GM12878 (cell line): ENCODE measurements around the gene MYMX. TPM values are rescaled to one million over a fixed set of nuclear protein-coding genes. Genes with fewer than 3 reads are reported as not detected.

Experiments used
- ATAC-seq: fragments of 200-7000 bp; cut with Tn5 transposase; 3 replicates; pipeline ENCODE4 v1.9.1; 2020; ENCODE audit warnings: mild to moderate bottlenecking, moderate library complexity
- BruUV-seq: library from RNA; stranded (reverse); fragments of 400-500 nt; replicated peaks from 2 replicates; lab custom pipeline; 2021; lab: Mats Ljungman, UMichigan
- CTCF ChIA-PET: fragments of 300-600 bp; sonication (Branson Sonifier 250); formaldehyde crosslinking; extraction: SDS; loops from one replicate; lab custom pipeline; 2021; ENCODE audit warnings: inconsistent platforms; lab: Yijun Ruan, JAX
- POLR2A ChIA-PET: fragments of 350-600 bp; formaldehyde crosslinking; extraction: SDS; loops from one replicate; lab custom pipeline; 2021; ENCODE audit warnings: inconsistent platforms; lab: Charles Lee
- RAD21 ChIA-PET: fragments of 300-600 bp; sonication (Branson Sonifier 250); formaldehyde crosslinking; loops from one replicate; lab custom pipeline; 2023; ENCODE audit warnings: antibody characterized with exemption; ENCODE audit not compliant: unreplicated experiment; lab: Charles Lee
- SMC1A ChIA-PET: fragments of 300-600 bp; sonication (Branson Sonifier 250); formaldehyde crosslinking; loops from one replicate; lab custom pipeline; 2023; ENCODE audit not compliant: unreplicated experiment, uncharacterized antibody; lab: Charles Lee
- DNase-seq: peaks from one replicate; pipeline ENCODE4 v3.0.0-alpha.2; 2011; ENCODE audit warnings: low read depth, low spot score
- FAIRE-seq: peaks from 3 replicates; lab custom pipeline; 2011; peaks lifted over from hg19 to GRCh38; lab: Jason Lieb, UNC
- H2AFZ ChIP-seq: 2 replicates; pipeline ENCODE4 v1.6.0; 2011; ENCODE audit warnings: low read depth, low read length, control low read depth; ENCODE audit not compliant: control insufficient read depth
- H3K27ac ChIP-seq: 2 replicates; pipeline ENCODE4 v1.5.1; 2011; ENCODE audit warnings: control low read depth; ENCODE audit not compliant: control insufficient read depth, insufficient read depth
- H3K27me3 ChIP-seq, 2 experiments: replicated peaks in 1 of 2; 2 replicates each; pipeline versions ENCODE4 v1.6.0 to v1.6.1; 2011; ENCODE audit warnings: low read length in 1 of 2; ENCODE audit not compliant: control insufficient read depth in 2 of 2, insufficient read depth in 2 of 2
- H3K36me3 ChIP-seq, 2 experiments: 2 replicates each; pipeline ENCODE4 v1.5.1; 2011; ENCODE audit warnings: low read length in 1 of 2; ENCODE audit not compliant: control insufficient read depth in 2 of 2, insufficient read depth in 2 of 2
- H3K4me1 ChIP-seq: 2 replicates; pipeline ENCODE4 v1.6.1; 2011; ENCODE audit warnings: mild to moderate bottlenecking, low read length, moderate library complexity, mixed read lengths; ENCODE audit not compliant: control insufficient read depth, insufficient read depth
- H3K4me2 ChIP-seq: 2 replicates; pipeline ENCODE4 v1.6.0; 2011; ENCODE audit warnings: control low read depth; ENCODE audit not compliant: control insufficient read depth, insufficient read depth
- H3K4me3 ChIP-seq: fragments of 200-600 bp; sonication (generic); 2 replicates; pipeline ENCODE4 v1.5.1; 2016
- H3K79me2 ChIP-seq: 2 replicates; pipeline ENCODE4 v1.6.0; 2011; ENCODE audit warnings: low read length; ENCODE audit not compliant: control insufficient read depth, insufficient read depth
- H3K9ac ChIP-seq: 2 replicates; pipeline ENCODE4 v1.8.0; 2011; ENCODE audit warnings: low read length, control low read depth, mixed read lengths; ENCODE audit not compliant: control insufficient read depth, insufficient read depth
- H3K9me3 ChIP-seq: replicated peaks from 3 replicates; pipeline ENCODE4 v1.5.1; 2011; ENCODE audit warnings: mild to moderate bottlenecking, low read length; ENCODE audit not compliant: control insufficient read depth, insufficient read depth
- H4K20me1 ChIP-seq: 2 replicates; pipeline ENCODE4 v1.6.0; 2011; ENCODE audit not compliant: control insufficient read depth, insufficient read depth
- CREB1 ChIP-seq: IDR thresholded peaks from 2 replicates; pipeline ENCODE4 v1.6.1; 2012; ENCODE audit warnings: low read depth, mild to moderate bottlenecking, inconsistent platforms
- EED ChIP-seq: sonication (generic); IDR thresholded peaks from 2 replicates; pipeline ENCODE4 v1.6.1; 2016; ENCODE audit warnings: antibody characterized with exemption, low read depth
- ETV6 ChIP-seq, 2 experiments: fragments of 450-650 bp in 1 of 2; IDR thresholded peaks in 1 of 2; conservative IDR thresholded peaks in 1 of 2; 2 replicates each; pipeline ENCODE4 v1.6.1; 2014; ENCODE audit warnings: antibody characterized with exemption in 1 of 2, borderline replicate concordance in 1 of 2, low read depth in 1 of 2, mild to moderate bottlenecking in 1 of 2, moderate library complexity in 1 of 2
- HDAC2 ChIP-seq: fragments of 200-600 bp; sonication (generic); IDR thresholded peaks from 2 replicates; pipeline ENCODE4 v1.6.1; 2017
- IKZF1 ChIP-seq: fragments of 450-650 bp; conservative IDR thresholded peaks from 2 replicates; pipeline ENCODE4 v1.6.1; 2017; ENCODE audit warnings: antibody characterized with exemption, mild to moderate bottlenecking
- NR2F1 ChIP-seq: fragments of 450-650 bp; conservative IDR thresholded peaks from 2 replicates; pipeline ENCODE4 v1.6.1; 2017; ENCODE audit warnings: mild to moderate bottlenecking
- POLR2AphosphoS2 ChIP-seq: IDR thresholded peaks from 2 replicates; pipeline ENCODE4 v1.6.1; 2011; ENCODE audit warnings: low read depth, mild to moderate bottlenecking, low read length, improper control_type of control experiment, moderate library complexity
- POLR2AphosphoS5 ChIP-seq: IDR thresholded peaks from 2 replicates; pipeline ENCODE4 v1.6.1; 2011; ENCODE audit warnings: mild to moderate bottlenecking, low read length, inconsistent platforms
- SPI1 ChIP-seq: IDR thresholded peaks from 2 replicates; pipeline ENCODE4 v1.6.1; 2011; ENCODE audit warnings: low read depth, mild to moderate bottlenecking, low read length, moderate library complexity, borderline replicate concordance; ENCODE audit not compliant: insufficient read depth
- TAF1 ChIP-seq: IDR thresholded peaks from 2 replicates; pipeline ENCODE4 v1.6.1; 2011; ENCODE audit warnings: mild to moderate bottlenecking, low read depth, low read length, borderline replicate concordance
- TBL1XR1 ChIP-seq: IDR thresholded peaks from 2 replicates; pipeline ENCODE4 v1.6.1; 2012; ENCODE audit warnings: low read depth, low read length, improper control_type of control experiment
- TCF12 ChIP-seq: IDR thresholded peaks from 2 replicates; pipeline ENCODE4 v1.6.1; 2011; ENCODE audit warnings: low read depth, mild to moderate bottlenecking, low read length
- TCF3 ChIP-seq: IDR thresholded peaks from 2 replicates; pipeline ENCODE4 v1.6.1; 2012; ENCODE audit warnings: low read depth, mild to moderate bottlenecking, low read length, borderline replicate concordance; ENCODE audit not compliant: insufficient read depth
- YY1 ChIP-seq: IDR thresholded peaks from 2 replicates; pipeline ENCODE4 v1.6.1; 2011; ENCODE audit warnings: low read depth, mild to moderate bottlenecking, low read length
- ZNF24 ChIP-seq: fragments of 450-650 bp; IDR thresholded peaks from 2 replicates; pipeline ENCODE4 v1.6.1; 2017; ENCODE audit warnings: antibody characterized with exemption, mild to moderate bottlenecking
- WGBS: methylation state at CpG from one replicate; pipeline ENCODE4 v1.1.6; 2016; ENCODE audit warnings: low lambda C conversion rate; ENCODE audit not compliant: insufficient replicate concordance, insufficient coverage; ENCODE audit errors: missing lambda C conversion rate; 5-methylcytosine and 5-hydroxymethylcytosine counted together
- in situ Hi-C: fragments of 300-500 bp; cut with MboI; formaldehyde crosslinking; loops from 9 replicates; pipeline ENCODE4 v1.14.3; 2018; ENCODE audit warnings: mixed read lengths
- intact Hi-C: fragments of 100-400 bp; cut with micrococcal nuclease; formaldehyde crosslinking; loops from one replicate; pipeline ENCODE4 v1.14.2; 2022; ENCODE audit not compliant: unreplicated experiment
- polyA plus RNA-seq, 11 experiments: library from polyadenylated mRNA; depleted of rRNA in 4 of 11; unstranded in 6 of 11; stranded (reverse) in 5 of 11; fragments of >200 nt; fragmentation: Nextera tagmentation in 4 of 11; fragmentation: Illumina TruSeq in 1 of 11; extraction: Ambion mirVana in 4 of 11; extraction: Trizol in 1 of 11; gene quantifications; 1 replicate in 1 of 11; 2 replicates in 10 of 11; pipeline versions ENCODE4 v1.2.1 to v1.2.3, GENCODE V29; 2011 to 2016; ENCODE audit warnings: inconsistent platforms in 2 of 11, missing spikeins in 2 of 11, low read depth in 1 of 11
- total RNA-seq, 4 experiments: library from RNA; depleted of rRNA in 3 of 4; stranded (reverse); fragments of >200 nt in 3 of 4; fragmentation: Illumina TruSeq in 1 of 4; extraction: Trizol in 1 of 4; gene quantifications; 2 replicates each; pipeline versions ENCODE4 v1.2.1 to v1.2.3, GENCODE V29; 2013 to 2021

The MYMX gene
- total and polyA plus RNA-seq, 10 of the 15 experiments (the other 5 are each of a cell fraction or from before 2014, with no cell fraction given), result not detected

DNA sequence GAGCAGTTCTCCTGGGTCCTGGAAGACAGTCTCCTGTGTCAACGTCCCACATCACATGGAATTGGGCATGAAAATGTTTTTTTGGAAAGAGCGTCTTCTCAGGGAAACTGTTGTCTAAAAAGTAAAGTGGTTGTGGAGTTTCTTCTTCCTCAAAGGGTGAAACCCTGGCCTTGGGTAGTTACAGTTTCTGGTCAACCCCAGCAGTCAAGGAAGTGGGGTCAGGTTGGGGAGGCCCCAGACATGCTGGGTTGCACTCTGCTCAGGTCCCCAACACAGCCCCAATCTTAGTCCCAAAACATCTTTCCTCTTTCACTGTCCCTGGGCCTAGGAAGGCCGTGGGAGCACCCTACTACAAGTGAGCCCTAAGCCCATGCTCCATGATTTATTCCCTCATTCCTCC lies 49.6 kb downstream of the MYMX start:
- POLR2A ChIA-PET, result interaction anchor here (0.7 to 1.7 kb wide), 5 partner anchors 10 to 165 kb away, joined by 3 to 6 read pairs (median 3); partner anchors contain the start of genes HSP90AB1 and SLC35B2
- peaks cover 1 to 2% of the 10 kb centered on the region in 2 experiments; a peak in 3 of 4 replicates for H3K27me3 ChIP-seq
- FAIRE-seq (peak; percentile 88), ATAC-seq (peak; percentile 42), DNase-seq (no peak)
- CTCF ChIA-PET, result interaction anchor here (0.6 to 6.3 kb wide), 19 partner anchors 11 to 192 kb away, joined by 3 to 163 read pairs (median 7); partner anchors contain the start of genes AARS2 and SLC35B2
- H3K4me1 ChIP-seq, result peaks cover 38% of the 10 kb centered on the region
- intact Hi-C loops, result no loop called here
- no peaks in the 10 kb centered on the region; a peak in 1 of 4 replicates for H3K36me3 ChIP-seq
- H2AFZ ChIP-seq, result peak overlapping the region; percentile 33
- peaks cover 42% of the 10 kb centered on the region for H3K79me2 ChIP-seq
- 0 out of 2 replicates have a peak, but pooled peaks have one; percentile 23 for TF ChIP-seq TCF12
- peak; percentile 64 for TF ChIP-seq IKZF1
- TF ChIP-seq EED, result peak; percentile 42; the same call in 1 of the 2 replicates
- 0 out of 2 replicates have a peak, but pooled peaks have one; percentile 47 for TF ChIP-seq TBL1XR1
- TF ChIP-seq NR2F1, result peak; percentile 48; the same call in 1 of the 2 replicates
- TF ChIP-seq ZNF24, result peak; percentile 85
- TF ChIP-seq CREB1, result no peak
- TF ChIP-seq YY1, result 0 out of 2 replicates have a peak, but pooled peaks have one; percentile 14
- TF ChIP-seq SPI1, result peak; percentile 53
- no peak for TF ChIP-seq HDAC2
- TF ChIP-seq POLR2AphosphoS2, result no peak
- TF ChIP-seq POLR2AphosphoS5, result no peak
- no peak for TF ChIP-seq TCF3
- TF ChIP-seq ETV6 (conservative IDR thresholded peaks at IDR 0.05 in 1 of 2, IDR thresholded peaks at IDR 0.05 in 1 of 2; ENCODE audit: borderline replicate concordance in 1 of 2, low read depth in 1 of 2), result peak in 1 of 2 experiments; percentile 70; a peak in 1 of 4 replicates
- 0 out of 2 replicates have a peak, but pooled peaks have one; percentile 28 for TF ChIP-seq TAF1
- no peaks in the 10 kb centered on the region for H3K9me3 ChIP-seq
- RAD21 ChIA-PET, result interaction anchor here (0.9 to 4.2 kb wide), 9 partner anchors 10 to 121 kb away, joined by 3 to 36 read pairs (median 5); partner anchors contain the start of gene CDC5L
- peak overlapping the region; percentile 99 for H3K27ac ChIP-seq
- no peaks in the 10 kb centered on the region for H4K20me1 ChIP-seq
- WGBS, result 0% methylated on average over 3 of the region's 3 CpGs
- H3K9ac ChIP-seq, result peak overlapping the region; percentile 62
- BruUV-seq, result no TSS peak
- peak overlapping the region; percentile 99 for H3K4me2 ChIP-seq
- in situ Hi-C loops, result loop anchor here (5.0 kb wide), 1 partner anchor 71 kb away; no protein-coding TSS in a partner anchor
- peak overlapping the region; percentile 61 for H3K4me3 ChIP-seq
- SMC1A ChIA-PET, result interaction anchor here (0.9 to 4.6 kb wide), 9 partner anchors 10 to 148 kb away, joined by 3 to 79 read pairs (median 5); partner anchors contain the start of genes AARS2 and CDC5L
